Endothelial cell of hepatic sinusoid (primary cell): ENCODE measurements around the gene GREB1L.

Source experiments
- in situ Hi-C: cut with HindIII; loops from 2 replicates; pipeline ENCODE4 v1.10.0; 2017; ENCODE audit warnings: low sequenced_read_pairs

GREB1L gene

DNA sequence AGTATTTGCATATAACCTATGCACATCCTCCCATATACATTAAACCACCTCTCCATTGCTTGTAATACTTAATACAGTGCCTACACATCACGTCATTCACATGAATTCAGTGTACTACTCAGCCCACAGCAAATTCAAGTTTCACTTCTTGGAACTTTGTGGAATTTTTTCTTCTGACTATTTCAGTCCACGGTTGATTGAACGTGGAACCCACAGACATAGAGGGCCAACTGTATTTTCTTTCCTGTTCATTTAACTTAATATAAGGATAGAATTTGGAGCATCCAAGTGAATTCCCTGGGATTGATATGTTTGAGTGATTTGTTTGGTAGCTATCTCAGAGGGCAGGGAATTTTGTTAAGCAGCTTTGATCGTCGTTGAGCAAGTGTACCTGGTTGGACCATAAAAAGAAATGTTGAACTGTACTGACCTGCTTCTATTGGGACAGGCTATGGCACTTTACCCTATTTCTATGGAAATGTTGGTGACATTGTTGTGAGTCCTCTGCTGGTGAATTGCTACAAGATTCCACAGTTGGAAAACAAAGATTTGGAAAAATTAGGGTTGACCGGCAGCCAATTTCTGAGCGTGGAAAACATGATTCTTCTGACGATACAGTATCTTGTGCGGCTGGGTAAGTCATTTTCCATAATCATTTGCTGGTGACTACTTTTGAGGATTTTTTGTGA lies 201.9 kb downstream of the GREB1L start:
- in situ Hi-C loops = no loop called here

DNA sequence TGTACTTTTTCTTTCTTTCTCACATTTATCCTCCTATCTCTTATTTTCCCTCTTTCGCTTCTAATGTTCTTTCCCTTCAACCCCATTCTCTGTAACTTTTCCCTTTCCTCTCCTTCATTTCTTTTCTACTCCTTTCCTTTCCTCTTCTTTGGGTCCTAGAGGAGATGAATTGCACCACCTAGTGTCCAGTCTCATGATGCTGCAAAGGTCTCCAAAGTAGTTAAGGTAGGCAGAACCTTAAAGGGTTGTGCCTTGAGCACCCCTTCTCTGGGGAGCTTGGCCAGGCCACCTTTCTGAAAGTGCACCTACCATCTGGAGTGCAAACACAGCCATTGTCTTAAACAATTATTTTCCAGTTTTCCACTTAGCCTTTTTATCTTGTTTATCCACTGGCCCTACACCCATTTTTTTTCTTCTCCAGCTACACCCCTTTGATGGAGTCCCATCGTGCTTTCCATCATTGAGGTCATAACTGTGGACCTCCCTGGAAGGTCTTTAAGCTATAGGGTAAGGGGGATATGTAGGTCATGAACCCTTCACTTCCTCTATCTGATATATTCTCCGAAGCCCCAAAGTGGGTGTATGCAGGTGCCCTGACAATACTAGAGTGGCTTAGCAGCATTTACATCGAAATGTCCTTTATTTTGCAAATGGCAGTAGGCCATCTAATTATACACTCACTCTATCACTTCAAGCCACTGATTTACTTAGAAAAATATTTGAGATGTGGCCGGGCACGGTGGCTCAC lies 202.6 kb downstream of the GREB1L start:
- in situ Hi-C loops = loop anchor here (5.0 kb wide), 2 partner anchors 42 to 82 kb away; no protein-coding TSS in a partner anchor

DNA sequence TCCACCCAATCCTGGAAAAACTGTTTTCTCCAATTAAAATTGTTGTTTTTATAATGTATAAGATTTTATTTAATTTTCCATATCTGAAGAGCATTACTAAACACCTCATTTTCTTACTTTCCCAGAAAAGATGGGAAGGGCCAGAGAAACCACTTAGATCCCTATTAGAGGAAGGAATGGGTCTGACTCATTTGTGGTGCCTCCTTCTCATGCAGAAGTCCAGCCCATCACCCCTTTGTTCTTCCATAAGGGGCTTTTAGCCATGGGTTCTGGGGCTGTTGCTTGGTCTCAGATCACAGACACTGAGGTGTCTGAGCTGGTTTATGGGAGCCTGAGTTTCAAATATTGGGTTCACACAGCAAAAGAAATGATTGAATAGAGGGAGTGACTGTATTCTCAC lies 206.3 kb downstream of the GREB1L start:
- in situ Hi-C loops = loop anchor here (5.0 kb wide), 2 partner anchors 46 to 86 kb away; no protein-coding TSS in a partner anchor

DNA sequence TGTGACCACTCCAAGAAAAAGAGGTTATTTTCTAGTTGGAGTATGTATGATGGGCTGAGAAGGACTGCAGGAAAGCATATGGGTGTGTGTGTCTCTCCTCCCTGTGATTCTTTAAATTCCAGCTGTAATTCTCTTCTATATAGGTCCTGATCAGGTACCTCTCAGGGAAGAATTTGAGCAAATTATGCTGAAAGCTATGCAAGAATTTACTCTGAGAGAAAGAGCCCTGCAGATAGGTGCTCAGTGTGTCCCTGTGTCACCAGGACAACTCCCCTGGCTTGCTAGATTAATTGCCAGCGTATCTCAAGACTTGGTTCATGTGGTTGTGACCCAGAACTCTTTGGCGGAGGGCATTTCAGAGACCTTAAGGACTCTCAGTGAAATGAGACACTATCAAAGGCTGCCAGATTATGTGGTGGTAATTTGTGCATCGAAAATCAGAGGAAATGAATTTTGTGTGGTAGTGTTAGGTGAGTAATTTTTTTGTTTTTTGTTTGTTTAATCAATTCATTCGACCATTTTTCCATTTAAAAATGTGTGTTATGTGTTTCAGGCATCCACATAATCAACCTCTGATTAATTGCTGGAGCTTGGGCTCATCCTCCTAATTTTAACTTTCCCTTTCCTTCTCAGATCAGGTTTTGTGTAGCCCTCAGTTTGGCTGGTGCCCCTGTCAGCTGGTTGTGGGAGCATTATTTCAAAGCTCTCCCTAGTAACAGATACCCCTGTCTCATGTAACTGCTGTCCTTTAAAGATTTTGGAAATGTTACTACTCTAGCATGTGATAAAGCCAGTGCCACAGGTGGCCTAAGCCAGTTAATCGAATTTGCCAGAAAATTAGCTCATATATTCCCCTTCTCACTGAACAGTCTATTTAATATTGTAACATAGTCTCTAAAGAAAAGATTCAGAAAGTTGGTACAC lies 207.6 kb downstream of the GREB1L start:
- in situ Hi-C loops = loop anchor here (5.0 to 10.0 kb wide), 4 partner anchors 47 to 325 kb away; no protein-coding TSS in a partner anchor

DNA sequence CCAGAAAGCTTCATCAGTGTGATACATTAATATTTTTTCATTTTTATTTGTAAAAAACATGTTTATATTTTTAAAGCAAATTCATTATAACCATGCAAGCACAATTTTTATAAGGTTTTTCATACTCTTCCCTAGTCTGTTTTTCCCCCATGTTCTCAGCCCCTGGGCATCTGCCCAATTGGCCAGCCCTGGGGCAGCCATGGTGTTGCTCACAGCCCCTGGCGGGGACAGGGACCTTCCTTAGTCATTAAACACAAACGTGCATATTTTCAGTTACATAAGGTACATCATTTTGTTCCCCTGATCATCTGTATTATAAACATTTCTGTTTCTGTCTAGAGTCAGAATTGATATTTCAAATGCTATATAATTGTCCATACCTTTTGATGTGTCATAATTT lies 208.5 kb downstream of the GREB1L start:
- in situ Hi-C loops = loop anchor here (5.0 to 10.0 kb wide), 2 partner anchors 243 to 326 kb away; no protein-coding TSS in a partner anchor

DNA sequence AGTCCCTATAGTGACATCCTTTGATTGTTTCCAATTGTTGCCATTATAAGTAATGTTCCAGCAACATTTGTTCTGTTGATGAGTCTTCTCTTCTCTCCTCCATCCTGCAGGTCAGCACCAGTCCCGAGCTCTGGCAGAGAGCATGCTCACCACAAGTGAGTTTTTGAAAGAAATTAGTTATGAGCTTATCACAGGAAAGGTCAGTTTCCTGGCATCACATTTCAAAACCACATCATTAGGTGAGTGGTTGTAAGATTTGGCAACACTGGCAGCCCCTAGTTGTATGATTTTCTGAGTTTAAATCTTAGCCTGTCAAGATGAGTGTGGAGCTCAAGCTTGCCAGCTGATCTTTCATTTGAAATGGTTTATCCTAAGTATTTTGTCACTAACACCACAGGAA lies 208.9 kb downstream of the GREB1L start:
- in situ Hi-C loops = loop anchor here (5.0 to 10.0 kb wide), 2 partner anchors 244 to 326 kb away; no protein-coding TSS in a partner anchor

DNA sequence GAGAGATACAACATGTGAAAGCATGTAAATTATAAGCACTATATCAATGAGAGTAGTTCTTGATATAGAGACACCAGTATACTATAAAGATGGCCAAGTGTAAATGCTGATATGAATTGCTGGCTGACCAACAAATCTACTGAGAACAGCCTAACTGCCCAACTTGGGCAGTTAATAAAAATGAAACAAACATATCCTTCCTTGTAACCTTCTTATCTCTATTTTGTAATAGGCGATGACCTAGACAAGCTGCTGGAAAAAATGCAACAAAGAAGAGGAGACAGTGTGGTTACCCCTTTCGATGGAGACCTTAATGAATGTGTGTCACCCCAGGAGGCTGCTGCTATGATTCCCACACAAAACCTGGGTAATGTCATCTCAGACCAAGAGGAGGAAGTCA lies 209.8 kb downstream of the GREB1L start:
- in situ Hi-C loops = loop anchor here (5.0 to 10.0 kb wide), 2 partner anchors 245 to 327 kb away; no protein-coding TSS in a partner anchor

DNA sequence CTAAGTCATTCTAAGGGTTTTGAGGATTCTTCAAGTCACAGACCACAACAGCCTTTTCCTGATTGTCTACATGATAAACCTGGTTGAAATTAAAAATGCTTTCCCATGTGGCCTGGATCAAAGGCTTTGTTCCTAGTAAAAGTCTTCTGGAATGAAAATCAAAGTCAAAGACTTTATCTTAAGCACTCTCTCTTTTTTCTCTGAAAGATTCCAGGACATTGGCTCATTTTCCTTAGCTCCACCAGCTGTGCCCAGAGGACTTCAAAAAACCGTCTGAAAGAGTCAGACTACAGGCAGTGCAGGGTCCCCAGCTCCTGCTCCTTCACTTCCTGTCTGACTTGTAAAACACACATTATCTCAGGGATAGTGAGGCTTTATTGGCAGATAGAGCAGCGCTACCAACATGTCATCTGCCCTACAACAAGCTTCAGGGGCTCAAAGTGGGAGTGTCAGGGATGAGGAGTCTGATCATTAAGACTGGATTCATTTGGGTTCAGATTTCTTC lies 210.3 kb downstream of the GREB1L start:
- in situ Hi-C loops = loop anchor here (5.0 to 10.0 kb wide), 2 partner anchors 245 to 328 kb away; no protein-coding TSS in a partner anchor

DNA sequence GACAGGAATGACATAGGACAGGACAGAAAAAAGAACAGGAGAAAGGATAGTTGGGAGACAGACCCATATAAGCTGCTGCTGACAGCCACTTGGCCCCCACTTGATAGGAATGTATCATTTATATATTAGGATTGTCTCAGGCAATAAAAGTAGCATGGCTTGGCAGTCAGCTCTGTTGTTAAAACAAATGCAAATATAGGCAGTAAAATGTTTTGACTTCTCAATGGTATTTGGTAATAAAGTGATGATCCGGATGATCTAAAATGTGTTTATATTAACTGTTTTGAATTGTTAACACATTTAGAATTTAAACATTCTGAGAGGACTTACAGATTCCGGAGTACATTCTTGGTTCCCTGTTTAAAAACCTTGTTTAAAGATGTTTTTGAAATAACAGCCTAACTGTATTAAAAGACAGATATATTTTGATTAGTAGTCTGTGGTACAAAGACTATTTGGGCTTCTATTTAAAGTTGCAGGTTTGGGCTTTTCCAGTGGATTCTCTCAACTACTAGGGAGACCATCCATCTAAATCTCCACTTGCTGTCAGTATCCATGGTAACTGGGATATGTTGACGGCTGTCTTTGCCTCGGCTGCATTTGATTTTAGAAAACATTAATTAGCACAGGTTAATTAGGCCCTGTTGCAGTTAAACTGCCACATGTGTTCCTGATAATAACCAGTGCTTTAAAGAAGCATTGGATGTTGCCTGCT lies 210.9 kb downstream of the GREB1L start:
- in situ Hi-C loops = loop anchor here (5.0 to 10.0 kb wide), 2 partner anchors 246 to 328 kb away; no protein-coding TSS in a partner anchor

DNA sequence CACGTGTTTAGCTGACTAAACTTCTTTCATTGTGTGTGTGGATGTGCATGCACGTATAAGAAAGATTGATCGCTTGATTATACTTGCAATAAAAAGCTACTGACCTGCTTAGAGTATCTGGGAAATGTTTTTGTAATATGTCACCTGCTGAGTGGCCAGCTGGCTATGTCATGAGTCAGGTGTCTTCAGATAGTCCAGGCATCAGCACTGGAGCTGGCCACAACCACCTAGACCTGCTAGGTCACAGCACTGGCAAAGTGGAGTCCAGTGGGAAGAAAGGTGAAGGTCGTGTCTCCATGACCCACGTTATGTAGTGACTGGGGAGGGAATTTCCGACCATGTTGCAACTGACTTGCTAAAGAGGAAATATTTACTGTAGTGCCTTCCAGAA lies 211.5 kb downstream of the GREB1L start:
- in situ Hi-C loops = loop anchor here (5.0 to 10.0 kb wide), 2 partner anchors 246 to 329 kb away; no protein-coding TSS in a partner anchor

DNA sequence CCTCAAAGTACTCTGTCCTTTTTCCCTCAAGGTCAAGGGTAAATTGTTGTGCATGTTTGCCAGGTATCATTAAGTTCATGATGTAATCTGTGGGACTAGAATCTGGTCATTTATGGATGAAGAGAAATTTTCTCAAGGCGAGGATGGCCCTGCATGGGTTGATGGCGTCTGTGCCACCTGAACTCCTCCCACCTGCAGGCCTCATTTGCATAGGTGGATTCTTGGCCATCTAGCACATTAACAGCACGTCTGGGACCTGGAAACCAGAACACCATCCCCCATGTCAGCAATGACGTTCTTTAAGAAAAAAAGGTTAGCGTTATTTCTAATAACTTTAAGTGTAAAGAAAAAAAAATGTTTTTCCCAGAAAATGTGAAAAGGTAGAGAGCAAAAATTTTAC lies 212.7 kb downstream of the GREB1L start:
- in situ Hi-C loops = loop anchor here (5.0 to 10.0 kb wide), 2 partner anchors 247 to 330 kb away; no protein-coding TSS in a partner anchor

DNA sequence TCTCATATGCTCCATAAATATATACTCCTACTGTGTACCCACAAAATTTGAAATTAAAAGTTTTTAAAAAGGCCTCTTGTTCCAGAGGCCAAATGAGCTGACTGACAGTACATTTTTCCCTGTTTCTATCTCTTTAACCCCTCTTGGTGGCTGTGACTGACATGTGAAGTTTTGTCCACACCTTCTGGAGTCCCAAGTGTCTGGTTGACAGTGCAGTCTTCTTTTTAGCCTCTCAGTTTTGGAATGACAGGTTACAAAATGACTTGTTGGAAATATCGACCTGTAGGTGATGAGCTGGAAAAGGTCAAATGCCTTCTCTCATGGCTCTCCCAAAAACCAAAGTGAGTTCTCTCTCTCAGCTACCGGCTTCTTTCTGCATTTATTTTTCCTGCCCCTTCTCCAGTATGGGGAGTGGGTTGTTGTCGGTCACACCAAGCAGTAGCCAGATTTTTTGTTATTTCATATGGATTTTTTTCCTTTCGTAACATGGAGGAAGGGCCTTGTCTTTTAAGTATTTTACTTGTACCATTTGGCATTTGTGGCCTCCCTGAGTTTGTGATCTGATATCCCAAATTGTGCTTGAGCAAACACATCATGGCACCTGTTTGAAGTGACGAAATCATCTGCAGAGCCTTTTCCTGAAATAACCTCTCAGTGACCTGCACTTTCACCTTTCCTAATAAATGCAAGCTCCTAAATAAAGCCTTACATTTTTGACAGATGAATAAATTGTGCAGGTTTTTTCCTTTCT lies 214.6 kb downstream of the GREB1L start:
- in situ Hi-C loops = loop anchor here (10.0 kb wide), 1 partner anchor 332 kb away; no protein-coding TSS in a partner anchor

DNA sequence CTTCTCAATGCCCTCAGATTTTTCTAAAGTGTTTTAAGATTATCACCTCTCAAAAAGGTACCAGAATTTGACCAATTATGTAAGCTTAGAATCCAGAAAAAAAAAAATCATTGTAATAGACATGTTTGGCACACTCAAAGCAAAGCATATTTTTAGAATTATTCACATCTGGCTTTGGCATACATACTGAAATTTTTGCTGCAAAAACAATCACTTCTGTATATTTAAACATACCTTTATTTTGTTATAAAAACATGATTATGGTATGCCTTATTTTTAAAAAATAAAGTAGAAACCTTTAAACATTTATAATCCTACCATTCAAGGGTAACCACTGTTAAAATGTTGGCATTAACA lies 215.1 kb downstream of the GREB1L start:
- in situ Hi-C loops = loop anchor here (10.0 kb wide), 1 partner anchor 332 kb away; no protein-coding TSS in a partner anchor

DNA sequence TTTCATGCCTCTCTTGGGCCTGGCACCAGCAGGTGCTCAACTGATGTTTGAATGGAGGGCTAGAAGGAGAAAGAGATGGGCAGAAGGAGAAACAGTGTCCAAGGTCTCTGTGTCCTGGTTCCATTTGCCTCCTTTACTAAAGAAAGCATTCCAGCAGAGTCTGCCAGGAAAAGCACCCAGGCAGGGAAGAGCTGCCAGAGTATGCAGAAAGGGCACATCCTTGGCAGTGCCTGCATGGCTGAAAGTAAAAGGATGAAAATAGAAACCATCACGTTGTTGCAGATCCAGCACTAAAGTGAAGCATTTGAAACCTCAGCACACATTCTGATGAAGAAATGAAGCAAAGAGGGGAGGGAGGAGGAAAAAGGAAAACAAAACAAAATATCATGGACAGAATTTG lies 216.3 kb downstream of the GREB1L start:
- in situ Hi-C loops = loop anchor here (10.0 kb wide), 1 partner anchor 334 kb away; no protein-coding TSS in a partner anchor

DNA sequence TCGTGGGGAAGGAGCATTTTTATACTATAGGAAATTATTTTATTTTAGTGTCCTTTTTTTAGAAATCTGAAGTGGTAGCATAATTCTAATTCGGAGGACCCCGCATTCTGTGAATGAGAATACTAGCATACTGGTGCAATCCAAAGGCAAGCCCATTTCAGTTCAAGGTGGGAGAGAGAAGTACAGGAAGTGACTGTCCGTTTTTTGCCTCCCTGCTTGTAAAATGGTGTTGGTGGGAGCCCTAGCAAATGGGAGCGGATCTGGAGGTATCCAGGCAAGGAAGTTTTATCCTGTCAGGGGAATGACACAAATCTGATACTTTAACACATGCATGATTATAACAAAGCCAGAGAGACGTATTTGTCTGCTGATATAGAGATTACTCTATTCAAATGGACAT lies 216.8 kb downstream of the GREB1L start:
- in situ Hi-C loops = loop anchor here (10.0 kb wide), 1 partner anchor 334 kb away; no protein-coding TSS in a partner anchor

DNA sequence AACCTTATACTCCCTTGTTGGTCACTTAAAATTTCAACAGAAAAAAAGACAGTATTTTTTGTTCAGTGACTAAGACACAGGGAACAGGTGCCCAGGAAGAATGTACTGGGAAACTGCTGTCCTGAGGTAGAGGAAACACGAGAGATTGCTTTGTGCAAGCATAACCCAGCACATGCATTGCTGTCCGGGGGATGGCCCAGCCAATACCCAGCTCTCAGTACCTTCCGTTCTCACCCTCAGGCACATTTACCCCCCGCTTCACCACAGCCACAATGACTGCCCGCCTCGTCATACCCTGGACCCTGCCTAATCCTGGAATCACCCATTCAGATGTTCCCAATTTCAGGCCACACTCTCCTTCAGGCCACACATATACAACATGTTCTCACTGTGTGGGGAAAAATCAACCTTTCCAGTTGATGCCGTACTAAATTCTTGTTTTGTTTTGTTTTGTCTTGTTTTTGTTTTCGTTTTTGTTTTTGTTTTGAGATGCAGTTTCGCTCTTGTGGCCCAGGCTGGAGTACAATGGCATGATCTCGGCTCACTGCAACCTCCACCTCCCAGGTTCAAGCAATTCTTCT lies 217.8 kb downstream of the GREB1L start:
- in situ Hi-C loops = loop anchor here (10.0 kb wide), 1 partner anchor 335 kb away; no protein-coding TSS in a partner anchor

DNA sequence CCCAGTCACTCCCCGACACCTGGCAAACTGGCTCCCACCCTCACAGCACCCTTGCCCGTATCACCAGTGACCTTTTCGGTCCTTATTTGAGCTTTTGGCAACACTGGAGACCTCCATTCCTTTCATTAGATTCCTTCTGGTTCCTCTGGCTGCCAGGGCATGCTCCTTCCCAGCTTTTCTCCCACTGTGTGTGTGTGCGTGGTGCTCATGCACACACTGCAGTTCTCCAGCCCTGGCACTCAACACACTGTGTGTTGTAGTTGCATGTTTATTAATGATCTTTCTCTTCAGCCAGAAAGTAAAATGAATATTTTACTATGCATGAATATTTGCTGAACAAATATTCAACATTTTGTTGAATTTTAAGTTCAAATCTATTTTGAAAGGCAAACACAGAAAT lies 219.4 kb downstream of the GREB1L start:
- in situ Hi-C loops = no loop called here

DNA sequence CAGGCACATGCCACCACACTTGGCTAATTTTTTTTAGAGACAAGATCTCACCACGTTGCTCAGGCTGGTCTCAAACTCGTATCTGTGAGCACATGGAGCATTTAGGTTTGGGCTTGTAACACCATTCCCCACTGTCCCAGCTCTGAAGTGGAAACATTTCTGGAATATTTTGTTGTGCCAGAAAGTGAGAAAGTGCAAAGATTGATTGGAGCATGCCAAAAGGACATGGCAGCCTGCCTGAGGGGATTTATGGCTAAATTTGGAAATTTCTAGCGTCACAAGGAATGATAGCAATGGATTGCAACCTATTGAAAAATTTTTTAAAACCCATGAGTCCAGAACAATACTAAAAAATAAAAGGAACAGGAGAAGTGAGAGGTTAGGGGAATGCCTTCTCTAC lies 221.7 kb downstream of the GREB1L start:
- in situ Hi-C loops = no loop called here
